Skin epidermis (tissue), 12 donors: Measurements from ENCODE around the gene SNAI1.
"Not testable (repeated sequence)": the region's sequence is repeated elsewhere in the genome, so short reads cannot be mapped to it uniquely, and the experiment has no call there.

ENCODE experiments used
- H3K27ac ChIP-seq, 21 experiments: fragments of 200-600 bp; sonication (generic) in 11 of 21; one replicate each; pipeline ENCODE4 v1.5.0; 2020; ENCODE audit warnings: mild to moderate bottlenecking in 3 of 21, inconsistent platforms in 2 of 21, moderate library complexity in 2 of 21
- H3K4me3 ChIP-seq, 7 experiments: fragments of 200-600 bp; sonication (generic) in 2 of 7; one replicate each; pipeline ENCODE4 v1.5.0; 2020; ENCODE audit warnings: inconsistent platforms in 2 of 7, mild to moderate bottlenecking in 2 of 7, moderate library complexity in 1 of 7

Gene SNAI1

GRCh38 chr20:49982346-49983122 is at the start of gene SNAI1:
TSS of gene SNAI1 (plus strand) at chr20:49982980. CDS start at chr20:49983060, 80 bp downstream.
- Histone ChIP-seq H3K27ac (peak within 1 kb of the TSS in 18 of 21 experiments; percentile 10 to 92 (median 69)), H3K4me3 (peak within 1 kb of the TSS; percentile 33 to 49 (median 44))

DNA sequence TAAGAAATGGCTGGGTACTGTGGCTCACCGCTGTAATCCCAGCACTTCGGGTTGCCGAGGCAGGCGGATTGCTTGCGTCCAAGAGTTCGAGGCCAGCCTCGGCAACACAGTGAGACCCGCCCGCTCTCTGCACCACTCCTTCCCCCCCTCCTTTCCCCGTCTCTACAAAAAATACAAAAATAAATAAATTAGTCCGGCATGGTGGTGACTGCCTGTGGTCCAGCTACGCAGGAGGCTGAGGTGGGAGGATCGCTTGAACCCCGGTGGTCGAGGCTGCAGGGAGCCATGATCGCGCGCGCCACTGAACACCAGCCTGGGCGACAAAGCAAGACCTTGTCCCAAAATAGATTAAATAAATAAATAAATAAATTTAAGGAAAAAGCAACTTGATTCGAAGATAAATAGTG is 47.0 kb upstream of the SNAI1 start:
- peak overlapping the region; percentile 74 to 99 (median 93) for H3K4me3 ChIP-seq
- H3K27ac ChIP-seq, result peak overlapping the region in 19 of 21 experiments; percentile 8 to 98 (median 90)

- peak within 1 kb of the TSS; percentile 74 to 99 (median 93) for H3K4me3 ChIP-seq
- peak within 1 kb of the TSS; percentile 80 to 98 (median 92) for H3K27ac ChIP-seq
Measured at GRCh38 chr20:49936153-49937026, 46.4 kb upstream of the SNAI1 start, which contains the start of gene RNF114. TSS of gene RNF114 (plus strand) at chr20:49936397. CDS start at chr20:49936413, 16 bp downstream.

DNA sequence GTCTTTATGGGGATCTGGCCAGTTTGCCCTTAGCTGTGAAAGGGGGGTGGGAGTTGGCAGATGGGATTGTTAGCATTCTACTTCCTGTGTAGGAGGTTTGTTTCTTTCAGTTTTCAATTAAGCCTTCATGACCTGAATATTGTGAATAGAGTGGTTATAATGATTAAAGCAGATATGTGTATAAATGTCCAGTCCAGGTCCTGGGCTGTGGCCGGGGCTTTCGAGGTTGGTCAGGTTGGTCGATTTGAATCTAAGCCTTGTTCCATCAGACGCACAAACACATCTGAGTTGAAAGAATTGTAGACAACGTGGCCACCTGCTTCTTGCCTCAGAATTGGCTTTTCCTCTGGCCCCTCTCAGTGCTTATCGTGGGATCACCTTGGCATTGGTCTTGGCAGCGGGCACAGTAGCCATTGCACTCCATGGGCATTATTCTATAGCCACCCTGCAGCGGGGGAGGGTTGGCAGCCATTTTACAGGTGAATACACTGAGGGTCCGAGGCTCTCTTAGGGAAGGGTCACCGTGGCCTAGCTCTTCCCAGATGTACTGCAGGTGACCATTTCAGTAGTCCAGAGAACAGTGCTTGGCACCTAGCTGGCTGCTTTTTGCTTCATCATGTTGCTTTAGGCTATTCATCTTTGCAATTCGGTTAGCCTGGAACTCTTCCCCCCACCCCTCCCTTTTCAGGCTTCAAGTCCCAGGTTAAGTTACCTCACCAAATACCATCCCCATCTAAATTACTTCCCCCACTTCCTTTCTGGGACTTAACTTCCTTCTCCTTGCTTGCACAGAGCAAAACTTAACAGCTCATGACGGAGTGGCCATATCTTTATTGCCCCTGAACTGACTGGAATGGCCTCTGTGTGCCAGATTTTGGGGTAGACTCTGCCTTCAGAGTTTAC is 45.5 kb upstream of the SNAI1 start:
- H3K27ac ChIP-seq, result peak overlapping the region in 20 of 21 experiments; percentile 85 to 98 (median 92)
- peak overlapping the region; percentile 74 to 99 (median 93) for H3K4me3 ChIP-seq

GRCh38 chr20:49938173-49939163 is 44.3 kb upstream of the SNAI1 start:
- Histone ChIP-seq H3K4me3 (peak overlapping the region in 1 of 7 experiments; percentile 74), H3K27ac (peak overlapping the region in 9 of 21 experiments; percentile 1 to 94 (median 22))

DNA sequence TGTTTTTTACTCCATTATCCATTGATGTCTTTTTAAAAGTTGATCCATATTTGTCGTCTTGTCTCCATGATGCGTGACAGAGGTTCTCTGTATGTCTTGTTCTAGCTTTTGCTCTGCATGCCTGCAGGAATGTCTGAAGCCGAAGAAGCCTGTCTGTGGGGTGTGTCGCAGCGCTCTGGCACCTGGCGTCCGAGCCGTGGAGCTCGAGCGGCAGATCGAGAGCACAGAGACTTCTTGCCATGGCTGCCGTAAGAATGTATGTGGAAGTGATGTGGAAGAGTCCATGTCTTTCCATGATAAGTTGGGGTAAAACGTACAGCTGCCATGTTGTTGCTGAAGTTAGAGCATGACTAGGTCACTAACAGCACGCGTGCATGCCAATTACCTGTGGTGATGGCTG is 41.3 kb upstream of the SNAI1 start:
- Histone ChIP-seq H3K4me3 (no peak overlapping the region), H3K27ac (no peak overlapping the region)

GRCh38 chr20:49942303-49942702 is 40.5 kb upstream of the SNAI1 start:
- Histone ChIP-seq H3K27ac (no peak overlapping the region), H3K4me3 (no peak overlapping the region)

DNA sequence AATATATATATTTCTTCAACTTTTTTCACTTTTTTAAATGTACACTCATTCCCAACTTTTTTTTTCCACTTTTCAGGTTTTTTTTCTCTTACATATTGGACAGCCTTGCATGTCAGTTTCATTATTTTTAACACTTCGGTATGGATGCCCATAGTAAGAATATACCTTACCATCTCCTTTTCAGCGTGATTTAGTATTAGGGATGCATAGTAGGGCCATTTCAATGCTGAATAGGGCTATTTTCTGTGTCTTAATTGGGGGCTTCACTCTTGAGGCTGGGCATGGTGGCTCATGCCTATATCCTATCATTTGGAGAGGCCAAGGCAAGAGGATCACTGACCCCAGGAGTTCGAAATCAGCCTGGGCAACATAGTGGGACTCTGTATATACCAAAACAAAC is 39.8 kb upstream of the SNAI1 start:
- no peak overlapping the region for H3K27ac ChIP-seq
- H3K4me3 ChIP-seq, result no peak overlapping the region

GRCh38 chr20:49945306-49945700 is 37.5 kb upstream of the SNAI1 start:
- H3K4me3 ChIP-seq, result no peak overlapping the region
- no peak overlapping the region for H3K27ac ChIP-seq

DNA sequence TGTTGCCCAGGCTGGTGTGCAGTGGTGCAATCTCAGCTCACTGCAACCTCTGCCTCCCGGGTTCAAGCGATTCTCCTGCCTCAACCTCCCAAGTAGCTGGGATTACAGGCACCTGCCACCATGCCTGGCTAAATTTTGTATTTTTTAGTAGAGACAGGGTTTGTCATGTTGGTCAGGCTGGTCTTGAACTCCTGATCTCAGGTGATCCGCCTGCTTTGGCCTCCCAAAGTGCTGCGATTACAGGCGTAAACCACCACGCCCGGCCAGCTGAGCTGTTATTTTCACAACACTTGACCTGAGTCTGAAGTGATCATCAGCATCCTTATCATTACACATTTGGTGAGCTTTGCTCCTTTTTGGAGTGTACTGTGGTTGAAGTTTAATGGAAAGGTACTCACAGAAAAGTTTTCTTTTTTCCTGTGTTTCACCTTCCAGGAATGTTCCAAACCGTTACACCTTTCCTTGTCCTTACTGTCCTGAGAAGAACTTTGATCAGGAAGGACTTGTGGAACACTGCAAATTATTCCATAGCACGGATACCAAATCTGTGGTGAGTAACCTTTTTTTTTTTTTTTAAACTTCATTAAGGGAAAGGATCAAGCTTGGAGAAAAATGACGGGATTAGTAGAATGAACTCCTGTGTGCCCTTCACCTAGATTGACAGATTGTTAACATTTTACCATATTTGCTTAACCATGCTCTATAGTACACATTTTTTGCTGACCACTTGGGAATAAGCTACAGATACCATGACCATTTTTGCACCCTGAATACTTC is 36.9 kb upstream of the SNAI1 start:
- Histone ChIP-seq H3K27ac (no peak overlapping the region), H3K4me3 (no peak overlapping the region)

DNA sequence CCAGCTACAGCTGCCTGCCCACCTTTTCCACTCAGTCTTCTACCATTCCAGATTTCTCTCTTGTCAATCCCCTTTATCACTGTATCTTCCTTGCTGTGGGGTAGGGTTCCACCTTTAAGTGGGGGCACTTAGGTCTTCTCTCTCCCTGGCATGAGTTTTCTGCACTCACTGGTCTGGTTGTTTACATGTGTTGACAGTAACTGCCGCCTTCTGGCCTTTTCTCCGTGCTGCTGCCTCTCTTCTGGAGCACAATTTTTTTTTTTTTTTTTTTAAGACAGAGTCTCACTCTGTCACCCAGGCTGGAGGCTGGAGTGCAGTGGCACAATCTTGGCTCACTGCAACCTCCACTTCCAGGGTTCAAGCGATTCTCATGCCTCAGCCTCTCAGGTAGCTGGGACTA is 34.6 kb upstream of the SNAI1 start:
- H3K27ac ChIP-seq, result peak overlapping the region in 6 of 21 experiments; percentile 29 to 59 (median 48)
- no peak overlapping the region for H3K4me3 ChIP-seq

DNA sequence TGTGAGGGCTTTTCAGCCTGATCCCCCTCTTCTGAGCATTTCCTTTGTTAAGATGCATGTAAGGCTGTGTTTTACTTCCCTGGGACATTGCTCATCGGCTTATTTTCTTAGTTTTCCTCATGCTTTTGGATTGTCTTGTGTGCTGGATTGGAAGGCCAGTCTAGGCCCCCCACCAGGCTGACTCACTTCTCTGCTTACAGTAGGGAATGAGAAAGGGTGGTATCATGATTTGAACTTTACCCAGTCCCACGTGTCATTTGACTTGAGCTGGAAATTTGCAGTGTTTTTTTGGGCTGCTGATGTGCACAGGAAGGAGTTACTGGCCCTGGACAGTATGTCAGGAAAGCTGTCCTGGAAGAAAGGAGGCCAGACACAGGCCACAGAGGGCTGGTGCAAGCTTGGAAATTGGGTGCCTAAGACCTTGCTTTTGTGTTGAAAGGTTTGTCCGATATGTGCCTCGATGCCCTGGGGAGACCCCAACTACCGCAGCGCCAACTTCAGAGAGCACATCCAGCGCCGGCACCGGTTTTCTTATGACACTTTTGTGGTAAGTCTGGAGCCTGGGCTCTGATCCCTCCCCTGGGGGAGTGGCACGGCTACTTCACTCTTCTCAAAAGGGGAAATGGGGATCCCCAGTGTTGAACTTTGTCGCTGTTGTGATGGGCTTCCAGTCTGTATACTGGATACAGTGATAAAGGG is 33.8 kb upstream of the SNAI1 start:
- Histone ChIP-seq H3K27ac (peak overlapping the region in 6 of 21 experiments; percentile 29 to 69 (median 50)), H3K4me3 (no peak overlapping the region)

GRCh38 chr20:49951151-49951550 is 31.6 kb upstream of the SNAI1 start:
- Histone ChIP-seq H3K27ac (peak overlapping the region in 1 of 21 experiments; percentile 58), H3K4me3 (no peak overlapping the region)

GRCh38 chr20:49955167-49955566 is 27.6 kb upstream of the SNAI1 start:
- Histone ChIP-seq H3K27ac (no peak overlapping the region), H3K4me3 (no peak overlapping the region)

DNA sequence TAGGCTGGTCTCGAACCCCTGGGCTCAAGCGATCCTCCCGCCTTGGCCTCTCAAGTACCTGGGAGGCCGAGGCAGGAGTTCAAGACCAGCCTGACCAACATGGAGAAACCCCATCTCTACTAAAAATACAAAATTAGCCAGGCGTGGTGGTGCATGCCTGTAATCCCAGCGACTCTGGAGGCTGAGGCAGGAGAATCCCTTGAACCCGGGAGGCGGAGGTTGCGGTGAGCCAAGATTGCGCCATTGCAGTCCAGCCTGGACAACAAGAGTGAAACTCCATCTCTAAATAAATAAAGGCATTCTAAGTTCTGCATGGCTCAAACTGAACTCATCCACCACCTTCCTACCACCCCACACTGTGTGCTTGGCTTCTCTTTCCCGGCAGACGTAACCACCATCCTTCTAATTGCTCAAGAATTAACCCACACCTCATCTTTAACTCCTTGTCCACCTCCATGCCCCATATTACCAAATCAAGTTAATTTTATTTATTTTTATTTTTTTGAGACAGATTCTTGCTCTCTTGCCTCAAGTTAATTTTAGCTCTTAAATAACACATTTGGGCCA is 26.9 kb upstream of the SNAI1 start:
- not testable (repeated sequence) for H3K27ac ChIP-seq, H3K4me3 ChIP-seq

DNA sequence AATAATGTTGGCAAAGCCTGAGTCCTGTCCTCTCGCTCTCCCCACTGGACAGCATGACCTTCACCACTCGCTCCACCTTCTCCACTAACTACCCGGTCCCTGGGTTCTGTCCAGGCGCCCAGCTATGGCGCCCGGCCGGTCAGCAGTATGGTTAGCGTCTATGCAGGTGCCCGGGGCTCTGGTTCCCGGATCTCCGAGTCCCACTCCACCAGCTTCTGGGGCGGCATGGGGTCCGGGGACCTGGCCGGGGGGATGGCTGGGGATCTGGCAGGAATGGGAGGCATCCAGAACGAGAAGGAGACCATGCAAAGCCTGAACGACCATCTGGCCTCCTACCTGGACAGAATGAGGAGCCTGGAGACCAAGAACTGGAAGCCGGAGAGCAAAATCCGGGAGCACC is 26.1 kb upstream of the SNAI1 start:
- Histone ChIP-seq H3K4me3 (no peak overlapping the region), H3K27ac (no peak overlapping the region)
